Muscle of arm (tissue), 12 donors: ENCODE results near the gene LRSAM1. TPM values are rescaled to one million over a fixed set of nuclear protein-coding genes. Genes with fewer than 3 reads are reported as not detected.

Experiments
- DNase-seq: peaks from one replicate; pipeline ENCODE4 v3.0.0-alpha.2; 2013
- polyA plus RNA-seq, 12 donors: library from polyadenylated mRNA; unstranded; fragments of 120-200 nt; gene quantifications; one replicate each; pipeline ENCODE4 v1.2.1, GENCODE V29; 2013; ENCODE audit not compliant: insufficient read length in 12 of 12

Gene LRSAM1
- polyA plus RNA-seq, 12 donors = 8.9 to 19.5 (median 11.5) TPM; not detected in 1

DNA sequence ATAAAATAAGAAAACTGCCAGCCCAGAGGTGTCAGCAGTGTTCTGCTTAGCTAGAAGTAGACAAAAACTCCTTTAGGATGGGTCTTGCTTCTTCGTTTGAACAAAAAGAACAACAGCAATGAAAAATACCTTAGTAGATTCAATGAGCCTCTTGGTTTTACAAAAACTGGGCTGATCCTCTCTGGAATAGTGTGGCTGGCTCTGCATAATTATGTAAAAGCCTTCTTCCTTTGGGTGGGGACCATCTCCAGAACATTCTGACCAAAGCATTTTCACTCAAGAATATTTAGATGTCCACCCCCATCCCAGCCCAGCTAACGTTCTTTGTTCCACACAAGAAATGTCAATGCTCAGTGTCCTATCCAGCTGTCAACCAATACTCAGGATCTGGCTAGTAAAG, 63.2 kb downstream of the LRSAM1 start:
- no peak for DNase-seq

DNA sequence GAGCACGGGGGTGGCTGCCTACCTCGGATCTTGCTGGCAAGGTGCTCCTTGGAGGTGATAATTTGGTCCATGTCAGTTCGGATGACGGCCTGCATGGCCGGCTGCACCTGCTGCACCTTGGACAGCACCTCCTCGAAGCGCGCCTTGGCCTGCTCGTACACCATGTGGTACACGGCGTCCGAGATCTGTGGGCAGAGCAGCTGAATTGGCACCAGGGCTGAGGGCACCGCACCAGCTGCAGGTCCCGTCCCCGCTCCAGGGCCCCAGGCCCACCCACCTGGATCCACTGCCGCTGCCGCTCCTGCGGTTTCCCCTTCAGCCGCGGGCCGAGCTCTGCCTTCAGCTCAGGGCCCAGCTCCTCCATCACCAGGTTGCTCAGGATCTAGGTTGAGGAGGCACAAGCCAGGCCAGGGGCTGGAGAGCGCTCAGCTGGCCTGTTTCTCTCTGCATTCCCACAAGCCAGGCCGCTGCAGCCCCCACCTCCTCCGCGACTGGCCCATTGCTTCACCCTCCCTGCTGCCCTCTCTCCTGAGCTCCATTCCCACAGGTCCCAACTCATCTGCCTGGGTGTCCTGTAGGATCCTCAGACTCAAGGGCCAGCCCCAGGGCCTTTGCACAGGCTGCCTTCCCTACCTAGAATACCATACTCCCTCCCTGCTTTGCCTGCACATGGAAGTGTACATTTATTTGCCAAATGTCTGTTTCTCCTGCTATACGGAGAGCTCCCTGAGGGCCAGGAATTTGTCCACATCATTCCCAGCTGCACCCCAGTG, 65.7 kb downstream of the LRSAM1 start:
- no peak for DNase-seq

DNA sequence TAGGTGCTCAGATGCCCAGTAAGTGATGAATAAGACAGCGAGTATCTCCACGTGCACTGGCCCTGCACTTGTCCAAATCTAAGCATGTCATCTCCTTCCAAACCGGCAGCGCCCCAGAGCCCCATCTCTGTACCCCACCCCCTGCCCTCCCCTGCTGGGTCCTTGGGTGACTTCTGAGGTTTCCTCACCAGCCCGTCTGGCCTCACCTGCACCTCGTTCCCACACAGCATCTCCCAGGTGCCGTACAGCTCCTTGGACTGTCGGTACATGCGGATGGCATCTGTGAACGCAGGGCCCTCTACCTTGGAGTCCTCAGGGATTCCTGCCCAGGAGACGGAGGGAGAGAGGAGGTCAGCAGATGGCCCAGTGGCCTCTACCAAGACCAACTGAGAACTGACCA, 66.3 kb downstream of the LRSAM1 start:
- no peak for DNase-seq

DNA sequence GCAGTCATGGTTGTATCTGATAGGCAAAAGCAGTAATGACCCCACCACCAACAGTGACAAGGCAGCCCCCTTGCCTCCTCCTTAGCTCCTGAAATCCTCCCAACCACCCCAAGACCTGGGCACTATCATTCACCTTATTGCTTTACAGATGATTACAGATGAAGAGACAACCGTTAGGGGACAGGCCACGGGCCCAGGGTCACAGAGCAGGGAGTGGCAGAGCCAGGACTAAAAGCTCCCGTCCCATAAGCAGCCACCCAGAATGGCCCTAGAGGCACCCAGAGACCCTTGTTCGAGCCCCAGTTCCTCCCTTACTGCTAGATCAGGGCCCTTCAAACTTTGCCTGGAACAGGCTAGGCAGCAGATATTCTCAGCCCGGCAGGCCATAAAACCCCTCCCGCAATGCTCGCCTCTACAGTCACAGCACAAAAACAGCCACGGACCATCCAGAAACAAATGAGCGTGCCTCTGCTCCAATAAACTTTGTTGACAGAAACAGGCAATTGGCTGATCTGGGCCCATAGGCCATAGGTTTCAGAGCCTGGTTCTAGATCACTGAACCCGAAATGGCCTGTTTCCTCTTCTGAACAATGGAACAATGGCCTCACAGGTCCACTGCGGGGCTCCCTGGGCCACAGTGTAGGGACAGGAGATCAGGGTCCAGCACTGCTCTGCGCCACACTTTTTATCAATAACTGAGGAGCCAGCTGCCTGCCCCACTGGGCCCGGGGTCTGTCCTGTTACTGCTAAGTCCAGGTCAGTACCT, 67.0 kb downstream of the LRSAM1 start:
- DNase-seq = no peak

DNA sequence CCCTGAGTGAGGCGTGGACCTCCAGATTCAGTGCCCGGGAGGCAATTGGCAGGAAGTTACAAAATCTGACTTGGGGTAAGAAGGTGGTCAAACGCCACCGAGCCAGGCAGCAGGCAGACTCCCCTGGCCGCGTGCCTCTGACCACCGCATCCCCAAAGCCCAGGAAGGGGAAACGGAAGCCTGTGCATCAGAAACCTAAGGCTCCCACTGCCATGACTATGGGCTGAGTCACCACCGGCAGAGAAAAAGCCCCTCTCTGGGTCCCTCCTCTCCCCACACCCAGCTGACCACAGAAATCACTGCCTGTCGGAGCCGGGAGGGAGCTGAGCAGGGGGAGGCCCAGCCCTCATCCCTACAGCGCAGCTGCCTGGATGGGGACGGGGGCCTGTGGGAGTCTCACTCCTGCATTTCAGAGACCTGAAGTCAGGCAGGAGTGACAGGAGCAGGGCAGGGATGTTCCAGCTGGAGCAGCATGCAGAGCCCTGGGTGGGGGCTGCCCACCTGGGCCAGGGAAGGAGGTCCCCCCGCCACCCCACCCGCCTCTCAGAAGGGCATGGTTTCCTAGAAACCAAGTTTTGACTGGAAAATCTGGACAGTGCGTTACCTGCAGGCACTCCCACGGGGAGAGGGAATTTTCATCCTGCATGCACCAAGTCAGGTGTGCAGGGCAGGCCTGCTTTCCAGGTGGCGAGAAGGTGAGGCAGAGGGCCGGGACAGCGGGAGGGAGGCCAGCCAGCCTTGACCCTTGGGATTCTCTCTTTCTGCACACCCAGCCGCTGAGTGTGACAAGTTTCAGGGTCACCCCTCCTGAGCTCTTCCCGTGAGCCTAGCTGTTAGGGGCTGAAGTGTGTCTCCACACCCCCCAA, 68.2 kb downstream of the LRSAM1 start:
- no peak for DNase-seq

DNA sequence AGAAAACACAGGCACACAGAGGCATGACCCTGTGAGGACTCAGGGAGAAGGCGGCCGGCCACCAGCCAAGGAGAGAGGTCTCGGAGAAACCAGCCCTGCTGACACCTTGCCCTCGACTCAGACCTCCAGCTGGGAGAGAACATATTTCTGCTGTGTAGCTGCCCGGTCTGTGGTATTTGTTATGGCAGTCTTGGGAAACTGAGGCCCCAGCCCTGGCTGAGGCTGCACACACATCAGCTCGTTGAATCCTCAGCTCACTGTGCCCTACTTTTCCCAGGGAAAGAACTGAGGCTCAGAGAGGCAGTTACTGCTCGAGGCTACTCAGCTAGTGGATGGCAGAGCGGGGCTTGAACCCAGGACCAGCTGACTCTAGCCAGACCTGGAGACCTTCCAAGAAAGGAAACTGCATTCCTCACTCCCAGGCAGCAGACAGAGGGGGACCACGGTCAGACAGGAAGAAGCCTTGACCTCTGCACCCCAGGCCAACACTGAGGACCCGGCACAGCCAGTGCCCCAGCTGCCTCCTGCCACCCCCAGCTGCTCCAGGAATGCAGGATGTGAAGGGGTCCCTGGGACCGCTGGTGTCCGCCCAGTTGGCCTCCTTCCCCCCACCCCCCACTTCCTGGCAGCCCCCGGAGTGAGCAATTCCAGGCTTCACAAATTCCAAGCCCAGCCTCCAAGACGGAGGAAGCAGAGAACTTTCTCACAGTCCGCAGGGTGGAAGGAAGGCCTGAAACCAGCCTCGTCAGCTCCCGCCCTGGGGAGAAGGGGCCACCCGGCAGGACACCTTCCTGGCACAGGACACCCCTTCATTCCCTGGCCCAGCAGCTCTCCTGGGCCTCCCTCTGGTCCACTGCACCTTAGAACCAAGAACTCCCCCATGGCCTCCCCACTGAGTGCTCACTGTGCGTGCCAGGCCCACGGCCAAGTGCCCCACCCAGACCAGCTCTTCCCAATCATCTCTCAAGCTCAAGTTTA, 69.9 kb downstream of the LRSAM1 start:
- peak; percentile 58 for DNase-seq

DNA sequence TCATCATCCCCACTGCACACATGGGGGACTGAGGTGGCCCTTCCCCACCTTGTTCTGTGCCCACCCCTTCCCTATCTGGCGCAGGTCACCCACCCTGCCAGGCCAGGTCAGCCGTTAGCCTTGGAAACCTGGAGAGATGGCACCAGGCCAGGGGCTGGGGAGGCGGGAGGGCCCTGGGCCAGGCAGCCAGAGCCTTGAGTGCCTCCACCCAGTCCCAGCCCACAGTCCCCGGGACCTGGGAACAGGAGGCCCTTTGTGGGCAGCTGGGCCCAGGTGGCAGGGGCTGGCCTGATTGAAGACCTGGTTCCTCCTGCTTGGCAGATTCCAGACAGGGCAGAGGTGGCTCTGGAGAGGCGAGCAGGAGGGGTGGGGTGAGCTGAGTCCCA, 70.6 kb downstream of the LRSAM1 start:
- DNase-seq = no peak

DNA sequence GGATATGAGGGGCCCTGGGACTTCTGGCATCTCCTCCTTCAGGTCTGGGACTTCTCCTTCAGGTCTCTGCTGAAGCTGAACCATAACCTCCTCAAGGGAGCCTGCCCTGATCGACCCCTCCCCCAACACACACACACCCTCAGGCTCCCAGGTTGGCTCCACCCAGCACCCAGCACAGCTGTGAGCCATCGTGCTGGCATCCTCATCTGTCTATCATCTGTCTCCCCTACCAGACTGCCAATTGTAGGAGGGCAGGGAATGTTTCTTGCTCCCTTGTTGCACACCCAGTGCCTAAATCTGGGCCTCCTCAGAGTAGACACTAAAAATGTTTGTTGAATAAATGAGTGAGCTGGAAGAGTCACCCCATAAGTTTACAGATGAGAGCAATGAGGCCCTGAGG, 71.4 kb downstream of the LRSAM1 start:
- no peak for DNase-seq

DNA sequence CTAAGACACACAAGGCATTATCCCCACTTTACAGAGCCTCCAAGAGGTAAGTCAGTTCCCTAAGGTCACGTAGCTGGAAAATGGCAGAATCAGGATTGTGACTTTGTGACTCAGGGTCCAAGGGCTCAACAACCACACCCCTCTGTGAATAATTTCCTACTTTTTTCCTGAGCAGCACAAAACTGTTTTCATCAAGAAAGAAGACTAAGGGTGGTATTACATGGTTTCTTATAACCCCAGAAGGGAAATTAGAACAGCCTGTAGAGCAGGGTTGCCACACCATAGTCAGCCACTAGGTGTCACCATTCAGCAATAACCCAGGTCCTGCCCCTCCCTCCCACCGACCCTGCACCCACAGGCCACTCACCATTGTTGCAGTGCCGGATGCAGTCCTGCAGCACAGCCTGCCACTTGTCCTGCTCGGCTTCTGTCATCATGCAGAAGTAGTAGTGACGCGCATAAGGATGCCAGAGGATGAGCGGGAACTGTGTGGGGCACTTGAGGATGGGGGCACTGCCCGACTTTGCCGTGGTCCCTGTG, 72.1 kb downstream of the LRSAM1 start:
- DNase-seq = no peak

DNA sequence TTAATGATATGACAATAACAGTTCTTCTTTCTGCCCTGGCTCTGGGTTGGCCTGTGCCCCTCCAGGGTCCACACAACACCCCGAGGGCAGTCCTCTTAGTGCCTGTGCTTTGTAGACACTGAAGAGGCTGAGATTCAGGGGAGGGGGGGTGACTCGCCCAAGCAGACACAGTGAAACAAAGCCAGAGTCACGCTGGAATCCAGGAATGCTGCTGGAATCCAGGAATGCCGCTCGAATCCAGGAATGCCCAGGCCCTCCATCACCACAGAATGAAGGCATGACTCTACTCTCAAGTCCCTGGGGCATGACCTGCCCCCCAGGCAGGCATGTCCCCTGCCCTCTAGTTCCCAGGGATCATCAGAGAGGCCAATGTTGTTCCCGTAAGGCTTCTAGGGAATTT, 73.1 kb downstream of the LRSAM1 start:
- no peak for DNase-seq

DNA sequence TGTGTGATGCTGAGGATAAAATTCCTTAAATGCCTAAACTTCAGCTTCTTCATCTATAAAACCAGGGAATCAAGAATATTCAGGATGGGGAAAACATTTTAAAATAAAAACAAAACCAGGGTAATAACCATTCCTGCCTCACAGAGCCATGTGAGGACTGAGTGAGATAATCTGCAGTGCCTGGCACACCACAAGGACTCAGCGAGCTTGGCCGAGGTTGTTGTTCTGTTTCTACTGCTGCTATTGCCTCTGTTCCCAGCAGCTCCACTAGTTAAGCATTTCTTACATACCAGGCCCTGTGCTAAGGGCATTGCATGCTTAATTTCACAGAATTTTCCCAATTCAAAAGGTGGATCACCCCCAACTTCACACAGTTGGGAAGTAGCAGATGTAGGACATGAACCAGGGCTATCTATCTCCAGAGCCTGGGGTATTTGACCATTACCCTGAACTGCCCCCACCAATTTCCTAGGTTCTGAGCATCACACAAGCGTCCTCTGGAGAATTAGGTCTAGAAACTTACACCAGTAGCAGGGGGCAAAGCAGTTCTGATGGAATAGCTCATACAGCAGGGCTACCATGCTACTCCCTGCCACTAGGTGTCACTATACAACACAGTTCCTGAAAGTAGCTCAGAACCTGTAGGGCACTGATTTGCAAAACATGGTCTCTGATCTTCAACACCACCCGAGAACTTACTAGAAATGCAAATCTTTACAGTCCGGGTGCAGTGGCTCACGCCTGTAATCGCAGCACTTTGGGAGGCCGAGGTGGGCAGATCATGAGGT, 74.3 kb downstream of the LRSAM1 start:
- DNase-seq = no peak

DNA sequence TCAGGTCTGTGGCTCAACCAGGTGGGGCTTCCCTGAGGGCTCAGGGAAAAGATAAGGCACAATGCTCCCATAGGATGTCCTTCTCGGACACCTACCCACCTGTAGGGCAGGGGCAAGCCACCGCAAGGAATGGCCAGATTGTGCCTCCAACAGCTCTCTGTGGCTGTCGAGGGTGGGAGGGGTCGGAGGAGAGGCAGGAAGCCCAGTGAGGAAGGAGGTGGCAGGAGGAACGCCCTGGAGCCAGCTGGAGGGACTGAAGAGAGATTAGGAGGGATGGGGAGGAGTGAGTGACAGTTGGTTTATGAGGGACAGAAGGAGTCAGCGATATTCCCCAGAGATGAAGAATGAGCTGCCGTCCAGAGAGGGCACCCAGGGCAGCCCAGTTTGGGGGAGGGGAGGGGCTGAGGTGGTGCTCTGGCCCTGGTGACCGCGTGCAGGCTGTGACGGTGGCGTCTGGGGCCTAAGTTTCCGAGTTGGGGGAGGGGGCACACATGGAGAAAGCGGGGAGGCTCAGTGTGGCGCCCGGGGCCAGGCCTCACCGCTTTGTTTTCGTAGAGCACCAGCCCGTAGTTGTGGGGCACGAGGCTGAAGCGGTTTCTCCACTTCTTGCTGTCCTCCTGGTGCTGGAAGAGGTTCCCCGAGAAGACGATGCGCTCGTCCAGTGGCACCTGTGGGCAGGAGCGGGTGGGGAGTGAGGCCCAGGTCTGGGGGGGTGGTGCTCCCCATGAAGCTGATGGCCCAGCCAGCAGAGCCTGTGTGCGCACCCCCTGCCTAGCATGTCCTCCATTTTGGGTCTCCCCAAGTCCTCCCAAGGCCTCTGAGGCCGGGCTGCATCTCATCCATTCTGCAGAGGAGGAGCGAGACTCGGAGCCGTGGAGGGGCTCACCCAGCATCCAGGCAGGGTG, 75.6 kb downstream of the LRSAM1 start:
- no peak for DNase-seq

DNA sequence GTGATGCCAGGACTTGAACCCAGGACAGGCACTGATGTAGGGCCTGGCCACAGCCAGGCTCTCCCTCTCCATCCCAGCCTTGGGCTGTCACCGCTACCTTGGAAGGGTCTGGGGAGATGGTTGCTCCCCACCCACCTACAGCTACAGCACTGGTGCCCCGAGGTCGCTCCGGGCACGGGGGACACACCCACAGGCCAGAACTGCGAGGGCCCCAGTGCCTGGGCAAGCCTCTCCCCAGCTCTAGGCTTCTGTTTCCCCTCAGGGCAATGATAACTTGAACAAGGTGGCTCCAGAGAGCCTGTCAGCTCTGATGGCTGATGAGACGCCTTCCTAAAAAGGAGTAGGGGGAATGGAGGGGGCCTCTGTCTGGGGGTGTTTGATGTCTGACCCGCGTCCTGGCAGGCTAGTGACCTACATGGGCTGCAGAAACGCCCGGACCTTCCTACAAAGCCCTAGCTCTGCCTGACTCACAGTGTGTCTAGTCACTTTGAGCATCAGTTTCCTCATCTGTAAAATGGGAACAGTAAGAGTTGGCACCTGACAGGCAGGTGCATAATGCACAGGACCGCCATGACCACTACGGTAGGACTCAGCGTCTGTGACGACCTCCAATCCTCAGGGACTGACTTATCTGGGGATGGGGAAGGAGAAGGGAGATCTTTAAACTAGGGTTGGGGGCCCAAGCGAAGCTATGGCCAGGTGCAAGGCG, 76.4 kb downstream of the LRSAM1 start:
- DNase-seq = no peak

DNA sequence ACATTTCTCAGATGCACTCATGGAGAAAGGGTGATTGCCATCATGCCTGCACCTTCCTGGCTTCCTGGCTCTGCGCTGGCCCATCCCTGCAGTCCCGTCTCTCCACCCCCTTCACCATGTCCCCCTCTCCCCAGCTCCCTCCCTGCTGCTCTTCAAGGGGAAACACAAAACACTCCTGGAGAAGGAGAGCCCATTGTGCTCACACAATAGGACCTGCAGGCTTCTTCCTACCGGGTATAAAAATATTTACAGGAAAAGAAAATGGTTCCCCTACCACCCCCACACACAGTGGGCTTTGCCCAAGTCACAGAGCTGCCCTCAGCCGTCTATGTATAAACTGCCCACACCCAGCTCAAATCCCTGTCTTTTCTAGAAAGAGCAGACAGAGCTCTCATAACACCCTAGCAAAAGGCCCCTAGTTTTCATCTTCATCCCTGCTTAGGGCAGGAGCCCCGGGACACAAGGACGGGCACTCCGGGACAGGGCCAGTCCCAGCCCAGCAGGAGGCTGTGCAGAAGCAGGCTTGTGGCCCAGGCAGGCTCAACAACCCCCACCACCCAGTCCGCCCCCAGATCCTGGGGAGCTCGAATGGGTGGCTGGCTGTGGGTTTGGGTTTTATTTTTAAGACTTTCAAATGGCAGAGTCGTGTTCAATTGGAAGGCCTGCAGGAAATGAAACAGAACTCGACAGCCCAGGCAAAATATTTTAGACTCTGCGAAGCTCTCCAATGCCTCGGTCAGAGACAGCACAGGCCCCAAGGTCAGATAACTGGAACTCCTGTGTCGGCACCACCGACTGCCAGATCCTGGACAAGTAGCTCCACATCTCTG, 77.3 kb downstream of the LRSAM1 start:
- DNase-seq = no peak

DNA sequence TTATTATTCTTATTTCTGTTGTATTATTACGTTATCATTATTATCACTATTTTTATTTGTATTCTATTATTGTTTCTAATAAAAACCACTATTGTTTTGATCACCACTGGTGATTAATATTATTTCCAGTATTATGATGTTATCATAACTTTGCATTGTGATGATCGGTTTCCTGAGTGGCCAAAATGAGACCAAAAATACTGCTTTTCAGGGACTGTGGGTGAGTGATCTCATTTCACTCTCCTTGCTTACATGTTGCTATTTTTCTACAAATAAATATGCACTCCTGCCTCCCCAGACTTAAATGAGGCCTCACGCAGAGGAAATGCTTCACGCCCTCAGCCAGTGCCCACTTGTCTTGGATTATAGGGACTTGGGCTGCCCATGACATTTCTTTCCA, 78.4 kb downstream of the LRSAM1 start:
- DNase-seq = no peak

DNA sequence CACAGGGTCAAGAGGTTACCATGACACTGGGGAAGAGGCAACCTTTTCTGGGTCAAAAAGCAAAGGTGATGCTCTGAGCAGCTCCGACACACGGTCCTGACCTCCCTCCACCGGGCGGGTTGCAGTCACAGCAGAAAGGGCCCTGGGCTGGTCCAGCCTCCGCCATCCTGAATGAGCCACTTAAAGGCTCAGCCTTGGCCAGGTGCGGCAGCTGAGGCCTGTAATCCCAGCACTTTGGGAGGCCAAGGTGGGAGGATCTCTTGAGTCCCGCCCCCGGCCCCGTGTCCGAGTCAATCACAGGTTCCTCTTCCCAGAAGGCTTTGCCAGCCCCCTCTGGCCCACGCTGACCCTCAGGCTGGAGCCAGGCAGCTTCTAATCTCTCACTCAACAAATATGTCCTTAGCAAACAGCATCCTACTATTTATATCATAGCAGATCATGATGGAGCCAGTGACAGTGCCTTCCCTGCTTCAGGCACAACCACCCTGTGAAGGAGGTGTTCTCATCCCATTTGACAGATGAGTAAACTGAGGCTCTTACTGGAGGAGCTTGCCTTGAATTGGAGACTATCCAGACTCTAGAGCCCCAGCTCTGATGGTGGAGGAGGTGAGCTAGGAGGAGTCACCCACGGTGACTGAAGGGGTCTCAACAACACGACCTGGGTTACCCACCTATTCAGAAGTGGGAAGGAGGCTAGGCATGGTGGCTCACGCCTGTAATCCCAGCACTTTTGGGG, 79.1 kb downstream of the LRSAM1 start:
- DNase-seq = no peak

DNA sequence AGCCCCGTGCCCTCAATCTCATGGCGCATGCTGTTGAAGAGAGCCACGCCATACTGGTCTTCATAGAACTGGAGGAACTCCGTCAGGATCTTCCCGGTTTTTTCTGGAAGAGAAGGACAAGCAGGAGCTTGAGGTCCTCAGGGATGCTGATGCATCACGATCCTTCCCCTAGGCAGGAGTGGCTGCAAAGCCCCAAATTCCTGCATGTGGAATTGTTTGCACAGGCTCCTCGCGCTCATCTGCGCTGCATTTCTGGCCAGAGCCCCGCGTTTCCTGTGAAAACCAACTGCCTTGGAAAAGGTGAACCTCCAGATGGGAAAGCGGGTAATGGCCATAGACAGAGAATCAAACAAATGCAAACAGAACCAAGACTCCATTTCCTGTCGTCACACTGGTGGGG, 80.4 kb downstream of the LRSAM1 start:
- no peak for DNase-seq
